Activated CD4-positive, alpha-beta memory T cell treated with anti-CD3 and anti-CD28 coated beads, Interleukin-2, amount 10 ng/mL, durations not matched to agents 7 days and 5 days (primary cell): ENCODE measurements around the gene YARS1. TPM values are rescaled to one million over a fixed set of nuclear protein-coding genes. Genes with fewer than 3 reads are reported as not detected.
"Not testable (repeated sequence)": the region's sequence is repeated elsewhere in the genome, so short reads cannot be mapped to it uniquely, and the experiment has no call there.

Experiments
- CTCF ChIA-PET: fragments of 350-600 bp; sonication (Branson Sonifier 250); formaldehyde crosslinking; loops from one replicate; lab custom pipeline; 2021; ENCODE audit warnings: antibody characterized with exemption, inconsistent platforms; lab: Charles Lee
- POLR2A ChIA-PET: fragments of 350-600 bp; sonication (Branson Sonifier 250); formaldehyde crosslinking; loops from one replicate; lab custom pipeline; 2021; ENCODE audit warnings: antibody characterized with exemption; lab: Charles Lee
- DNase-seq: peaks from one replicate; pipeline ENCODE4 v3.0.0-alpha.2; 2020
- H3K27ac Mint-ChIP-seq: one replicate; pipeline ENCODE4 v1.8.0; 2021; ENCODE audit warnings: mild to moderate bottlenecking, mixed read lengths
- H3K27me3 Mint-ChIP-seq: one replicate; pipeline ENCODE4 v1.8.0; 2021; ENCODE audit warnings: mixed read lengths
- H3K36me3 Mint-ChIP-seq: one replicate; pipeline ENCODE4 v1.8.0; 2021; ENCODE audit warnings: low read depth, mixed read lengths
- H3K4me1 Mint-ChIP-seq: one replicate; pipeline ENCODE4 v1.8.0; 2021; ENCODE audit warnings: mixed read lengths
- H3K4me3 Mint-ChIP-seq: one replicate; pipeline ENCODE4 v1.8.0; 2021; ENCODE audit warnings: mild to moderate bottlenecking, mixed read lengths
- H3K9me3 Mint-ChIP-seq: one replicate; pipeline ENCODE4 v1.8.0; 2021; ENCODE audit warnings: mixed read lengths
- total RNA-seq, 2 experiments: library from RNA; stranded (reverse); gene quantifications; one replicate each; pipeline ENCODE4 v1.2.3, GENCODE V29; 2021

Gene YARS1
- total RNA-seq, 2 experiments from 2014 or later = 204 to 214 TPM

GRCh38 chr1:32789356-32789755 lies 27.8 kb downstream of the YARS1 start:
- CTCF ChIA-PET = interaction anchor here (0.6 to 1.5 kb wide), 4 partner anchors 17 to 269 kb away, joined by 3 to 4 read pairs (median 3); no protein-coding TSS in a partner anchor
- Mint-ChIP-seq H3K4me1 (peaks cover 23% of the 10 kb centered on the region), H3K36me3 (peaks cover 62% of the 10 kb centered on the region)
- not testable (repeated sequence) for H3K27me3 Mint-ChIP-seq, H3K4me3 Mint-ChIP-seq, DNase-seq, H3K27ac Mint-ChIP-seq, H3K9me3 Mint-ChIP-seq
- POLR2A ChIA-PET = interaction anchor here (0.6 to 1.2 kb wide), 2 partner anchors 9 to 1521 kb away, joined by 3 to 6 read pairs; no protein-coding TSS in a partner anchor

- DNase-seq = no peak
- ChIA-PET CTCF (interaction anchor here (1.0 to 1.3 kb wide), 4 partner anchors 12 to 80 kb away, joined by 3 to 7 read pairs (median 6); no protein-coding TSS in a partner anchor), POLR2A (no interaction called here)
- H3K9me3 Mint-ChIP-seq = no peaks in the 10 kb centered on the region
- peaks cover 60% of the 10 kb centered on the region for H3K36me3 Mint-ChIP-seq
- H3K27me3 Mint-ChIP-seq = no peaks in the 10 kb centered on the region
- H3K4me1 Mint-ChIP-seq = peaks cover 20% of the 10 kb centered on the region
- peak overlapping the region; percentile 35 for H3K27ac Mint-ChIP-seq
- no peak overlapping the region for H3K4me3 Mint-ChIP-seq
Measured at GRCh38 chr1:32786856-32787255, 30.3 kb downstream of the YARS1 start.

- H3K4me1 Mint-ChIP-seq = peaks cover 17% of the 10 kb centered on the region
- H3K27ac Mint-ChIP-seq = no peak overlapping the region
- POLR2A ChIA-PET = no interaction called here
- H3K9me3 Mint-ChIP-seq = no peaks in the 10 kb centered on the region
- H3K4me3 Mint-ChIP-seq = no peak overlapping the region
- H3K27me3 Mint-ChIP-seq = no peaks in the 10 kb centered on the region
- DNase-seq = no peak
- CTCF ChIA-PET = no interaction called here
- H3K36me3 Mint-ChIP-seq = peaks cover 68% of the 10 kb centered on the region
Measured at GRCh38 chr1:32784817-32785216, 32.3 kb downstream of the YARS1 start.

- Mint-ChIP-seq H3K27me3 (no peaks in the 10 kb centered on the region), H3K9me3 (no peaks in the 10 kb centered on the region), H3K36me3 (peaks cover 71% of the 10 kb centered on the region), H3K4me3 (no peak overlapping the region), H3K4me1 (peaks cover 17% of the 10 kb centered on the region), H3K27ac (no peak overlapping the region)
- POLR2A ChIA-PET = interaction anchor here (1.1 to 1.5 kb wide), 2 partner anchors 10 to 15 kb away, joined by 3 to 4 read pairs; no protein-coding TSS in a partner anchor
- no peak for DNase-seq
- CTCF ChIA-PET = interaction anchor here (0.6 to 2.9 kb wide), 2 partner anchors 72 to 217 kb away, joined by 4 to 13 read pairs; no protein-coding TSS in a partner anchor
Measured at GRCh38 chr1:32783851-32784250, 33.3 kb downstream of the YARS1 start.

- Mint-ChIP-seq H3K4me1 (peaks cover 15% of the 10 kb centered on the region), H3K4me3 (no peak overlapping the region), H3K27ac (peak overlapping the region; percentile 3), H3K36me3 (peaks cover 77% of the 10 kb centered on the region), H3K27me3 (no peaks in the 10 kb centered on the region), H3K9me3 (no peaks in the 10 kb centered on the region)
- ChIA-PET POLR2A (no interaction called here), CTCF (interaction anchor here (0.8 to 2.9 kb wide), 4 partner anchors 9 to 262 kb away, joined by 3 to 13 read pairs (median 8); no protein-coding TSS in a partner anchor)
- DNase-seq = no peak
Measured at GRCh38 chr1:32782086-32782485, 35.1 kb downstream of the YARS1 start.

- Mint-ChIP-seq H3K4me1 (peaks cover 16% of the 10 kb centered on the region), H3K27me3 (no peaks in the 10 kb centered on the region), H3K9me3 (no peaks in the 10 kb centered on the region), H3K4me3 (no peak overlapping the region), H3K27ac (peak overlapping the region; percentile 9), H3K36me3 (peaks cover 73% of the 10 kb centered on the region)
- CTCF ChIA-PET = interaction anchor here (0.7 to 2.5 kb wide), 2 partner anchors 8 to 68 kb away, joined by 3 to 12 read pairs; no protein-coding TSS in a partner anchor
- DNase-seq = no peak
- POLR2A ChIA-PET = no interaction called here
Measured at GRCh38 chr1:32780628-32781234, 36.4 kb downstream of the YARS1 start.

GRCh38 chr1:32780005-32780404 lies 37.2 kb downstream of the YARS1 start:
- no peak for DNase-seq
- Mint-ChIP-seq H3K27ac (no peak overlapping the region), H3K4me3 (no peak overlapping the region), H3K36me3 (peaks cover 73% of the 10 kb centered on the region), H3K9me3 (no peaks in the 10 kb centered on the region), H3K27me3 (no peaks in the 10 kb centered on the region), H3K4me1 (peaks cover 18% of the 10 kb centered on the region)
- ChIA-PET CTCF (interaction anchor here (0.7 kb wide), 1 partner anchor 68 kb away, joined by 3 read pairs; no protein-coding TSS in a partner anchor), POLR2A (interaction anchor here (0.6 kb wide), 1 partner anchor 283 kb away, joined by 3 read pairs; no protein-coding TSS in a partner anchor)

GRCh38 chr1:32779242-32779641 lies 37.9 kb downstream of the YARS1 start:
- POLR2A ChIA-PET = interaction anchor here (0.5 kb wide), 1 partner anchor 39 kb away, joined by 3 read pairs; no protein-coding TSS in a partner anchor
- no peaks in the 10 kb centered on the region for H3K27me3 Mint-ChIP-seq
- peaks cover 18% of the 10 kb centered on the region for H3K4me1 Mint-ChIP-seq
- no peak overlapping the region for H3K4me3 Mint-ChIP-seq
- CTCF ChIA-PET = no interaction called here
- no peak for DNase-seq
- H3K9me3 Mint-ChIP-seq = no peaks in the 10 kb centered on the region
- H3K36me3 Mint-ChIP-seq = peaks cover 72% of the 10 kb centered on the region
- H3K27ac Mint-ChIP-seq = no peak overlapping the region

- H3K27me3 Mint-ChIP-seq = no peaks in the 10 kb centered on the region
- no peak for DNase-seq
- H3K4me3 Mint-ChIP-seq = no peak overlapping the region
- CTCF ChIA-PET = interaction anchor here (1.0 to 7.7 kb wide), 4 partner anchors 36 to 96 kb away, joined by 3 to 157 read pairs (median 4); no protein-coding TSS in a partner anchor
- peaks cover 15% of the 10 kb centered on the region for H3K4me1 Mint-ChIP-seq
- peaks cover 60% of the 10 kb centered on the region for H3K36me3 Mint-ChIP-seq
- H3K9me3 Mint-ChIP-seq = no peaks in the 10 kb centered on the region
- H3K27ac Mint-ChIP-seq = no peak overlapping the region
- POLR2A ChIA-PET = interaction anchor here (1.0 kb wide), 1 partner anchor 63 kb away, joined by 5 read pairs; no protein-coding TSS in a partner anchor
Measured at GRCh38 chr1:32775640-32776337, 41.4 kb downstream of the YARS1 start.

GRCh38 chr1:32774950-32775634 lies 42.1 kb downstream of the YARS1 start:
- Mint-ChIP-seq H3K27me3 (no peaks in the 10 kb centered on the region), H3K9me3 (no peaks in the 10 kb centered on the region), H3K36me3 (peaks cover 53% of the 10 kb centered on the region), H3K4me3 (no peak overlapping the region), H3K4me1 (peaks cover 15% of the 10 kb centered on the region), H3K27ac (no peak overlapping the region)
- ChIA-PET POLR2A (interaction anchor here (1.0 kb wide), 2 partner anchors 62 to 63 kb away, joined by 3 to 5 read pairs; no protein-coding TSS in a partner anchor), CTCF (interaction anchor here (0.6 to 7.7 kb wide), 9 partner anchors 13 to 835 kb away, joined by 3 to 157 read pairs (median 5); no protein-coding TSS in a partner anchor)
- DNase-seq = no peak

- ChIA-PET POLR2A (interaction anchor here (1.0 kb wide), 1 partner anchor 62 kb away, joined by 3 read pairs; no protein-coding TSS in a partner anchor), CTCF (interaction anchor here (0.6 to 7.7 kb wide), 9 partner anchors 12 to 834 kb away, joined by 3 to 157 read pairs (median 5); no protein-coding TSS in a partner anchor)
- no peaks in the 10 kb centered on the region for H3K9me3 Mint-ChIP-seq
- no peaks in the 10 kb centered on the region for H3K27me3 Mint-ChIP-seq
- no peak for DNase-seq
- no peak overlapping the region for H3K4me3 Mint-ChIP-seq
- H3K36me3 Mint-ChIP-seq = peaks cover 47% of the 10 kb centered on the region
- peak overlapping the region; percentile 57 for H3K27ac Mint-ChIP-seq
- H3K4me1 Mint-ChIP-seq = peaks cover 15% of the 10 kb centered on the region
Measured at GRCh38 chr1:32774464-32774808, 42.7 kb downstream of the YARS1 start.
